HEK293 (cell line): ENCODE measurements around the gene LCE1D.

Experiments
- CTCF ChIA-PET: fragments of 350-600 bp; formaldehyde crosslinking; extraction: SDS; loops from one replicate; lab custom pipeline; 2021; ENCODE audit warnings: antibody characterized with exemption; lab: Yijun Ruan, JAX
- POLR2A ChIA-PET: fragments of 300-600 bp; formaldehyde crosslinking; extraction: SDS; loops from one replicate; lab custom pipeline; 2020; ENCODE audit warnings: antibody characterized with exemption, inconsistent platforms; lab: Yijun Ruan, JAX
- H3K27ac ChIP-seq: fragments of 200-500 bp; sonication (Bioruptor generic); 2 replicates; pipeline ENCODE4 v1.5.1; 2014; ENCODE audit warnings: low read depth, low read length, control low read depth, inconsistent platforms; ENCODE audit errors: extremely low read depth
- H3K36me3 ChIP-seq, 2 experiments: fragments of 200-500 bp in 1 of 2; sonication (Bioruptor generic) in 1 of 2; 1 replicate in 1 of 2; 2 replicates in 1 of 2; pipeline ENCODE4 v1.5.1; 2014 to 2017; ENCODE audit warnings: inconsistent platforms in 2 of 2, low read length in 2 of 2; ENCODE audit not compliant: control insufficient read depth in 2 of 2, insufficient read depth in 1 of 2
- H3K4me1 ChIP-seq: fragments of 200-500 bp; sonication (Bioruptor generic); 2 replicates; pipeline ENCODE4 v1.5.1; 2014; ENCODE audit warnings: mild to moderate bottlenecking, low read length, inconsistent platforms; ENCODE audit not compliant: control insufficient read depth, insufficient read depth
- H3K4me3 ChIP-seq: 2 replicates; pipeline ENCODE4 v1.5.1; 2011; ENCODE audit warnings: low read depth, mild to moderate bottlenecking, control low read depth, low read length, moderate library complexity
- H3K9me3 ChIP-seq: fragments of 200-500 bp; sonication (Bioruptor generic); 2 replicates; pipeline ENCODE4 v1.5.1; 2014; ENCODE audit warnings: low read depth, low read length, inconsistent platforms; ENCODE audit not compliant: control insufficient read depth, insufficient read depth
- EGR2 ChIP-seq: fragments of 450-650 bp; formaldehyde crosslinking; IDR thresholded peaks from 2 replicates; pipeline ENCODE4 v1.5.1; 2016; ENCODE audit warnings: low read depth, missing biosample characterization, missing genetic modification characterization
- SP3 ChIP-seq: fragments of 450-650 bp; formaldehyde crosslinking; IDR thresholded peaks from 2 replicates; pipeline ENCODE4 v1.5.1; 2016; ENCODE audit warnings: missing biosample characterization, missing genetic modification characterization
- TCF7L2 ChIP-seq: IDR thresholded peaks from 2 replicates; pipeline ENCODE4 v1.6.1; 2011; ENCODE audit warnings: low read depth, mild to moderate bottlenecking, inconsistent platforms, low read length, moderate library complexity, borderline replicate concordance
- TRIM28 ChIP-seq: IDR thresholded peaks from 2 replicates; pipeline ENCODE4 v1.6.1; 2011; ENCODE audit warnings: low read length, control low read depth, borderline replicate concordance
- ZBTB1 ChIP-seq: fragments of 450-650 bp; formaldehyde crosslinking; IDR thresholded peaks from 2 replicates; pipeline ENCODE4 v1.5.1; 2016; ENCODE audit warnings: missing biosample characterization, missing genetic modification characterization
- ZNF335 ChIP-seq: fragments of 450-650 bp; formaldehyde crosslinking; conservative IDR thresholded peaks from 2 replicates; pipeline ENCODE4 v1.5.1; 2016; ENCODE audit warnings: missing biosample characterization, missing genetic modification characterization
- ZNF391 ChIP-seq: fragments of 450-650 bp; formaldehyde crosslinking; IDR thresholded peaks from 2 replicates; pipeline ENCODE4 v1.5.1; 2016; ENCODE audit warnings: low read depth, missing biosample characterization, missing genetic modification characterization, borderline replicate concordance
- ZNF623 ChIP-seq: fragments of 450-650 bp; formaldehyde crosslinking; IDR thresholded peaks from 2 replicates; pipeline ENCODE4 v1.5.1; 2016; ENCODE audit warnings: missing biosample characterization, missing genetic modification characterization
- ZNF664 ChIP-seq: fragments of 450-650 bp; formaldehyde crosslinking; IDR thresholded peaks from 2 replicates; pipeline ENCODE4 v1.5.1; 2016; ENCODE audit warnings: missing biosample characterization, missing genetic modification characterization
- ZNF670 ChIP-seq: fragments of 450-650 bp; formaldehyde crosslinking; IDR thresholded peaks from 2 replicates; pipeline ENCODE4 v1.5.1; 2016; ENCODE audit warnings: missing biosample characterization, missing genetic modification characterization, low read depth
- ZNF776 ChIP-seq: fragments of 450-650 bp; formaldehyde crosslinking; IDR thresholded peaks from 2 replicates; pipeline ENCODE4 v1.5.0; 2017; ENCODE audit warnings: missing biosample characterization, missing genetic modification characterization, borderline replicate concordance
- TF ChIP-seq, protein P1 (sequence below): fragments of 450-650 bp; formaldehyde crosslinking; IDR thresholded peaks from 2 replicates; pipeline ENCODE4 v1.5.1; 2017; ENCODE audit warnings: missing biosample characterization, missing genetic modification characterization
- TF ChIP-seq, protein P2 (sequence below): fragments of 450-650 bp; formaldehyde crosslinking; IDR thresholded peaks from 2 replicates; pipeline ENCODE4 v1.5.1; 2016; ENCODE audit warnings: missing biosample characterization, missing genetic modification characterization
- TF ChIP-seq, protein P3 (sequence below): fragments of 450-650 bp; formaldehyde crosslinking; IDR thresholded peaks from 2 replicates; pipeline ENCODE4 v1.5.1; 2016; ENCODE audit warnings: missing biosample characterization, missing genetic modification characterization
- TF ChIP-seq, protein P4 (sequence below): fragments of 450-650 bp; formaldehyde crosslinking; IDR thresholded peaks from 2 replicates; pipeline ENCODE4 v1.5.1; 2017; ENCODE audit warnings: missing biosample characterization, missing genetic modification characterization
- TF ChIP-seq, protein P5 (sequence below): fragments of 450-650 bp; formaldehyde crosslinking; IDR thresholded peaks from 2 replicates; pipeline ENCODE4 v1.5.1; 2016; ENCODE audit warnings: missing biosample characterization, missing genetic modification characterization
- TF ChIP-seq, protein P6 (sequence below): fragments of 450-650 bp; formaldehyde crosslinking; IDR thresholded peaks from 2 replicates; pipeline ENCODE4 v1.5.1; 2016; ENCODE audit warnings: missing biosample characterization, missing genetic modification characterization

Gene LCE1D

DNA sequence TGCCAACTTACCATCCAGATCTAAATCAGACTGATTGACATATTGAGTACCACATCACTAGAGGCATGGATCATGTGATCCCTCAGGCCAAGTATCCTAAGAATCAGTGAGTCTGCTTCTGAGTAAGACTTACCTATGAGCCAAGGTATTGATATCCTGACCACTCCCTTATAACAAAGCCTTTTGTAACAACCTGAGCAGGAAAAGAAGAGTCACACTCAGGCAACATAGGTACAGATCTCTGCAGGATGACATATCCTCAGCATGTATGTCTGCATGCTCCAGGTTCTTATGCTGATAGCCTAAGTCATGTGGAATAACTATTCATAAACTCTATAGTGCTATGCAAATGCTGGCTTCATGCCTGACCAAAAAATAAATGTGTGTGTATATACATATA lies 28.4 kb downstream of the LCE1D start:
- ChIA-PET CTCF (no interaction called here), POLR2A (no interaction called here)
- Histone ChIP-seq H3K4me1 (no peaks in the 10 kb centered on the region), H3K4me3 (no peak overlapping the region), H3K36me3 (no peaks in the 10 kb centered on the region), H3K9me3 (no peaks in the 10 kb centered on the region), H3K27ac (no peak overlapping the region)
- TF ChIP-seq, protein P1, sequence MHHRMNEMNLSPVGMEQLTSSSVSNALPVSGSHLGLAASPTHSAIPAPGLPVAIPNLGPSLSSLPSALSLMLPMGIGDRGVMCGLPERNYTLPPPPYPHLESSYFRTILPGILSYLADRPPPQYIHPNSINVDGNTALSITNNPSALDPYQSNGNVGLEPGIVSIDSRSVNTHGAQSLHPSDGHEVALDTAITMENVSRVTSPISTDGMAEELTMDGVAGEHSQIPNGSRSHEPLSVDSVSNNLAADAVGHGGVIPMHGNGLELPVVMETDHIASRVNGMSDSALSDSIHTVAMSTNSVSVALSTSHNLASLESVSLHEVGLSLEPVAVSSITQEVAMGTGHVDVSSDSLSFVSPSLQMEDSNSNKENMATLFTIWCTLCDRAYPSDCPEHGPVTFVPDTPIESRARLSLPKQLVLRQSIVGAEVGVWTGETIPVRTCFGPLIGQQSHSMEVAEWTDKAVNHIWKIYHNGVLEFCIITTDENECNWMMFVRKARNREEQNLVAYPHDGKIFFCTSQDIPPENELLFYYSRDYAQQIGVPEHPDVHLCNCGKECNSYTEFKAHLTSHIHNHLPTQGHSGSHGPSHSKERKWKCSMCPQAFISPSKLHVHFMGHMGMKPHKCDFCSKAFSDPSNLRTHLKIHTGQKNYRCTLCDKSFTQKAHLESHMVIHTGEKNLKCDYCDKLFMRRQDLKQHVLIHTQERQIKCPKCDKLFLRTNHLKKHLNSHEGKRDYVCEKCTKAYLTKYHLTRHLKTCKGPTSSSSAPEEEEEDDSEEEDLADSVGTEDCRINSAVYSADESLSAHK (tag by site-specific recombination) = no peak
- no peak for TF ChIP-seq TRIM28
- TF ChIP-seq, protein P2, sequence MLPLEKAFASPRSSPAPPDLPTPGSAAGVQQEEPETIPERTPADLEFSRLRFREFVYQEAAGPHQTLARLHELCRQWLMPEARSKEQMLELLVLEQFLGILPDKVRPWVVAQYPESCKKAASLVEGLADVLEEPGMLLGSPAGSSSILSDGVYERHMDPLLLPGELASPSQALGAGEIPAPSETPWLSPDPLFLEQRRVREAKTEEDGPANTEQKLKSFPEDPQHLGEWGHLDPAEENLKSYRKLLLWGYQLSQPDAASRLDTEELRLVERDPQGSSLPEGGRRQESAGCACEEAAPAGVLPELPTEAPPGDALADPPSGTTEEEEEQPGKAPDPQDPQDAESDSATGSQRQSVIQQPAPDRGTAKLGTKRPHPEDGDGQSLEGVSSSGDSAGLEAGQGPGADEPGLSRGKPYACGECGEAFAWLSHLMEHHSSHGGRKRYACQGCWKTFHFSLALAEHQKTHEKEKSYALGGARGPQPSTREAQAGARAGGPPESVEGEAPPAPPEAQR = no peak
- TF ChIP-seq, protein P3, sequence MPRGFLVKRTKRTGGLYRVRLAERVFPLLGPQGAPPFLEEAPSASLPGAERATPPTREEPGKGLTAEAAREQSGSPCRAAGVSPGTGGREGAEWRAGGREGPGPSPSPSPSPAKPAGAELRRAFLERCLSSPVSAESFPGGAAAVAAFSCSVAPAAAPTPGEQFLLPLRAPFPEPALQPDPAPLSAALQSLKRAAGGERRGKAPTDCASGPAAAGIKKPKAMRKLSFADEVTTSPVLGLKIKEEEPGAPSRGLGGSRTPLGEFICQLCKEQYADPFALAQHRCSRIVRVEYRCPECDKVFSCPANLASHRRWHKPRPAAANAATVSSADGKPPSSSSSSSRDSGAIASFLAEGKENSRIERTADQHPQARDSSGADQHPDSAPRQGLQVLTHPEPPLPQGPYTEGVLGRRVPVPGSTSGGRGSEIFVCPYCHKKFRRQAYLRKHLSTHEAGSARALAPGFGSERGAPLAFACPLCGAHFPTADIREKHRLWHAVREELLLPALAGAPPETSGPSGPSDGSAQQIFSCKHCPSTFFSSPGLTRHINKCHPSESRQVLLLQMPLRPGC (tag by site-specific recombination) = no peak
- TF ChIP-seq ZNF335 (tag by site-specific recombination) = no peak
- no peak for TF ChIP-seq ZNF391
- no peak for TF ChIP-seq ZNF623 (tag by site-specific recombination)
- TF ChIP-seq ZNF664 (tag by site-specific recombination) = no peak
- TF ChIP-seq ZBTB1 (tag by site-specific recombination) = no peak
- TF ChIP-seq, protein P4, sequence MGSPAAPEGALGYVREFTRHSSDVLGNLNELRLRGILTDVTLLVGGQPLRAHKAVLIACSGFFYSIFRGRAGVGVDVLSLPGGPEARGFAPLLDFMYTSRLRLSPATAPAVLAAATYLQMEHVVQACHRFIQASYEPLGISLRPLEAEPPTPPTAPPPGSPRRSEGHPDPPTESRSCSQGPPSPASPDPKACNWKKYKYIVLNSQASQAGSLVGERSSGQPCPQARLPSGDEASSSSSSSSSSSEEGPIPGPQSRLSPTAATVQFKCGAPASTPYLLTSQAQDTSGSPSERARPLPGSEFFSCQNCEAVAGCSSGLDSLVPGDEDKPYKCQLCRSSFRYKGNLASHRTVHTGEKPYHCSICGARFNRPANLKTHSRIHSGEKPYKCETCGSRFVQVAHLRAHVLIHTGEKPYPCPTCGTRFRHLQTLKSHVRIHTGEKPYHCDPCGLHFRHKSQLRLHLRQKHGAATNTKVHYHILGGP (tag by site-specific recombination) = no peak
- no peak for TF ChIP-seq ZNF670 (tag by site-specific recombination)
- TF ChIP-seq ZNF776 (tag by site-specific recombination) = no peak
- TF ChIP-seq, protein P5, sequence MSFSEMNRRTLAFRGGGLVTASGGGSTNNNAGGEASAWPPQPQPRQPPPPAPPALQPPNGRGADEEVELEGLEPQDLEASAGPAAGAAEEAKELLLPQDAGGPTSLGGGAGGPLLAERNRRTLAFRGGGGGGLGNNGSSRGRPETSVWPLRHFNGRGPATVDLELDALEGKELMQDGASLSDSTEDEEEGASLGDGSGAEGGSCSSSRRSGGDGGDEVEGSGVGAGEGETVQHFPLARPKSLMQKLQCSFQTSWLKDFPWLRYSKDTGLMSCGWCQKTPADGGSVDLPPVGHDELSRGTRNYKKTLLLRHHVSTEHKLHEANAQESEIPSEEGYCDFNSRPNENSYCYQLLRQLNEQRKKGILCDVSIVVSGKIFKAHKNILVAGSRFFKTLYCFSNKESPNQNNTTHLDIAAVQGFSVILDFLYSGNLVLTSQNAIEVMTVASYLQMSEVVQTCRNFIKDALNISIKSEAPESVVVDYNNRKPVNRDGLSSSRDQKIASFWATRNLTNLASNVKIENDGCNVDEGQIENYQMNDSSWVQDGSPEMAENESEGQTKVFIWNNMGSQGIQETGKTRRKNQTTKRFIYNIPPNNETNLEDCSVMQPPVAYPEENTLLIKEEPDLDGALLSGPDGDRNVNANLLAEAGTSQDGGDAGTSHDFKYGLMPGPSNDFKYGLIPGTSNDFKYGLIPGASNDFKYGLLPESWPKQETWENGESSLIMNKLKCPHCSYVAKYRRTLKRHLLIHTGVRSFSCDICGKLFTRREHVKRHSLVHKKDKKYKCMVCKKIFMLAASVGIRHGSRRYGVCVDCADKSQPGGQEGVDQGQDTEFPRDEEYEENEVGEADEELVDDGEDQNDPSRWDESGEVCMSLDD (tag by site-specific recombination) = no peak
- TF ChIP-seq, protein P6, sequence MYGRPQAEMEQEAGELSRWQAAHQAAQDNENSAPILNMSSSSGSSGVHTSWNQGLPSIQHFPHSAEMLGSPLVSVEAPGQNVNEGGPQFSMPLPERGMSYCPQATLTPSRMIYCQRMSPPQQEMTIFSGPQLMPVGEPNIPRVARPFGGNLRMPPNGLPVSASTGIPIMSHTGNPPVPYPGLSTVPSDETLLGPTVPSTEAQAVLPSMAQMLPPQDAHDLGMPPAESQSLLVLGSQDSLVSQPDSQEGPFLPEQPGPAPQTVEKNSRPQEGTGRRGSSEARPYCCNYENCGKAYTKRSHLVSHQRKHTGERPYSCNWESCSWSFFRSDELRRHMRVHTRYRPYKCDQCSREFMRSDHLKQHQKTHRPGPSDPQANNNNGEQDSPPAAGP (tag by site-specific recombination) = no peak
- TF ChIP-seq TCF7L2 = no peak
- TF ChIP-seq SP3 = no peak
- TF ChIP-seq EGR2 (tag by site-specific recombination) = no peak
